Globus pallidus (tissue), 1 donor: ENCODE measurements around the gene NPSR1.
"Not testable (repeated sequence)": the region's sequence is repeated elsewhere in the genome, so short reads cannot be mapped to it uniquely, and the experiment has no call there.

Experiments
- DNase-seq: peaks from one replicate; pipeline ENCODE4 v3.0.0-alpha.2; 2015; ENCODE audit warnings: low spot score

The NPSR1 gene

GRCh38 chr7:34870041-34870440, 212.0 kb downstream of the NPSR1 start:
- not testable (repeated sequence) for DNase-seq

DNA sequence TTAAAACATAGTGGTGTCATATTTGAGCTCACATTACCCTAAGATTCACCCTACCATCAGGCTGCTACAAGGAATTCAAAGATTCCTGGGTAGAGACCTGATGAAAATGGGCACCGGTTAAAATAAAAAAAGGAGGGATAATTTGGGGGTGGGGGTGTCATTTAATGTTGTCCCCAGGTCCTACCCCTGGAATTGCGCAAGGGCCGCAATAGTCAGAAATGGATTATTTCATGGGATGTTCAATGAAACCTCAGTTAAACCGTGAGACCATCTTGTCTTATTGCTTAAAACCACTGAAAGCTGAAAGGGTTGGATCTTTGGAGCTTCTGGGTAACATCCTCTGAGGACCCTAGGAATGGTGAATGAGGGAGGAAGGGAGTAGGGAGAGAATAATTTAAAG, 216.3 kb downstream of the NPSR1 start:
- DNase-seq: not testable (repeated sequence)

- DNase-seq: peak; percentile 88
Measured at GRCh38 chr7:34875481-34875880, 217.5 kb downstream of the NPSR1 start.

- DNase-seq: not testable (repeated sequence)
Measured at GRCh38 chr7:34878944-34879735, 221.1 kb downstream of the NPSR1 start.

- no peak for DNase-seq
Measured at GRCh38 chr7:34879871-34880270, 221.9 kb downstream of the NPSR1 start.

DNA sequence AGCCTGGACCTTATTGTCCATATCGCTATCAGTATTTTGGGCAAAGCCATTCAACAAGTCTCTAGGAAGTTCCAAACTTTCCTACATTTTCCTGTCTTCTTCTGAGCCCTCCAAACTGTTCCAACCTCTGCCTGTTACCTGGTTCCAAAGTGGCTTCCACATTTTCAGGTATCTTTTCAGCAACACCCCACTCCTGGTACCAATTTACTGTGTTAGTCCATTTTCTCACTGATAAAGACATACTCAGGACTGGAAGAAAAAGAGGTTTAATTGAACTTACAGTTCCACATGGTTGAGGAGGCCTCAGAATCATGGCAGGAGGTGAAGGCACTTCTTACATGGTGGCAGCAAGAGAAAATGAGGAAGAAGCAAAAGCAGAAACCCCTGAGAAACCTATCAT, 225.8 kb downstream of the NPSR1 start:
- DNase-seq: not testable (repeated sequence)

DNA sequence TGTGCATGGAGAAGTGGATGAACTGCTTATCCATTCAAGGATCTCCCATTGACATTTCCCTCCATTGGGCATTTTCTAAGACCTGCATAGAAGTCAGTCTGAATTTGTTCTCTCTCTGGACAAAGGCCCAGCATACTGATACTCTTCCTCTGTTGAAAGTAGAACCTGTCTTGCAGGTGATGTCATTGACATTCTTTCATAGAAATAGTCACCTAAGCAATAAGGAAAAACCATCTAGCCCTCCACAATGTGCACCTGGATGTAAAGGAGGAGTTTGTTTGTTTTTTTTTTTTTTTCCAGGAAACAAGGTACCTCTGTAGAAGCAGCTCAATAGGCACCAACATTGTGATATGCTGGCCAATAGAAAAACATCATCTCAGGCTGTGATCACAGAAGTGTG, 228.8 kb downstream of the NPSR1 start:
- DNase-seq: no peak

- DNase-seq: no peak
Measured at GRCh38 chr7:34889951-34890350, 231.9 kb downstream of the NPSR1 start.

DNA sequence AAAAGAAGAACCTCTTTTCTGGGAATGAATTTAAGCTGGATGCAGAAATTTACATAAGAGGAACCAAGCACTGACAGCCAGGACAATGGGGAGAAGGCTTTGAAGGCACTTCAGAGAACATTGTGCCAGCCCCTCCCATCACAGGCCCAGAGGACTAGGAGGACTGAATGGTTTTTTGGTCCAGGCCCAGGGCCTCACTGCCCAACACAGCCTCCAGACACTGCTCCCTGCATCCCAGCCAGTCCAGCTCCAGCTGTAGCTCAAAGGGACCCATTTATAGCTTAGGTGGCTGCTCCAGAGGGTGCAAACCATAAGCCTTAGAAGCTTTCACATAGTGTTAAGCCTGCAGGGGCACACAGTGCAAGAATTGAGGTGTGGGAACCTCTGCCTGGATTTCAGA, 237.2 kb downstream of the NPSR1 start:
- no peak for DNase-seq
